Measurements from ENCODE around the gene STXBP1. TPM values are rescaled to one million over a fixed set of nuclear protein-coding genes. Genes with fewer than 3 reads are reported as not detected.

STXBP1 gene
- total RNA-seq, 1 experiment from 2014 or later, result 44.0 TPM

- peak overlapping the region; percentile 92; the same call in 1 of the 2 replicates for H3K4me3 ChIP-seq
- H3K4me2 ChIP-seq, result peak overlapping the region; percentile 97
- H3K9me3 ChIP-seq (ENCODE audit: insufficient read depth, low read depth), result no peaks in the 10 kb centered on the region
- H3K4me1 ChIP-seq (replicated peaks; ENCODE audit: insufficient read depth), result peaks cover 10% of the 10 kb centered on the region
- intact Hi-C loops (cut with micrococcal nuclease; ENCODE audit: unreplicated experiment), result no loop called here
- H2AFZ ChIP-seq, result no peak overlapping the region; the same call in 1 of the 2 replicates
- no peaks in the 10 kb centered on the region for H3K36me3 ChIP-seq (ENCODE audit: low read depth)
- H3K27me3 ChIP-seq (ENCODE audit: insufficient read depth, low read depth), result no peaks in the 10 kb centered on the region
- no peak overlapping the region for H3K27ac ChIP-seq
- no peaks in the 10 kb centered on the region for H3K9me2 ChIP-seq (ENCODE audit: insufficient read depth)
- no peak for DNase-seq
- peaks cover 10% of the 10 kb centered on the region; the same call in 1 of the 2 replicates for H3K79me2 ChIP-seq (ENCODE audit: low read depth)
- no peak for TF ChIP-seq EZH2 (IDR thresholded peaks at IDR 0.05; ENCODE audit: low read depth)
- TF ChIP-seq, protein P1, sequence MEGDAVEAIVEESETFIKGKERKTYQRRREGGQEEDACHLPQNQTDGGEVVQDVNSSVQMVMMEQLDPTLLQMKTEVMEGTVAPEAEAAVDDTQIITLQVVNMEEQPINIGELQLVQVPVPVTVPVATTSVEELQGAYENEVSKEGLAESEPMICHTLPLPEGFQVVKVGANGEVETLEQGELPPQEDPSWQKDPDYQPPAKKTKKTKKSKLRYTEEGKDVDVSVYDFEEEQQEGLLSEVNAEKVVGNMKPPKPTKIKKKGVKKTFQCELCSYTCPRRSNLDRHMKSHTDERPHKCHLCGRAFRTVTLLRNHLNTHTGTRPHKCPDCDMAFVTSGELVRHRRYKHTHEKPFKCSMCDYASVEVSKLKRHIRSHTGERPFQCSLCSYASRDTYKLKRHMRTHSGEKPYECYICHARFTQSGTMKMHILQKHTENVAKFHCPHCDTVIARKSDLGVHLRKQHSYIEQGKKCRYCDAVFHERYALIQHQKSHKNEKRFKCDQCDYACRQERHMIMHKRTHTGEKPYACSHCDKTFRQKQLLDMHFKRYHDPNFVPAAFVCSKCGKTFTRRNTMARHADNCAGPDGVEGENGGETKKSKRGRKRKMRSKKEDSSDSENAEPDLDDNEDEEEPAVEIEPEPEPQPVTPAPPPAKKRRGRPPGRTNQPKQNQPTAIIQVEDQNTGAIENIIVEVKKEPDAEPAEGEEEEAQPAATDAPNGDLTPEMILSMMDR (conservative IDR thresholded peaks at IDR 0.05), result no peak
- POLR2A ChIA-PET (ENCODE audit: unreplicated experiment), result interaction anchor here (0.6 kb wide), 1 partner anchor 292 kb away, joined by 4 read pairs; the partner anchor contains the start of gene ZNF79
- H4K20me1 ChIP-seq (ENCODE audit: insufficient read depth), result peaks cover 11% of the 10 kb centered on the region; the same call in 1 of the 2 replicates
- H3F3A ChIP-seq (ENCODE audit: insufficient read depth, low read depth), result peaks cover 9% of the 10 kb centered on the region; the same call in 1 of the 2 replicates
- CTCF ChIA-PET, result no interaction called here
- no TSS peak for BruUV-seq (replicated peaks)
Measured at GRCh38 chr9:127716412-127716811, 104.3 kb downstream of the STXBP1 start.

GRCh38 chr9:127717766-127718165 lies 105.7 kb downstream of the STXBP1 start:
- Histone ChIP-seq H3K9me2 (ENCODE audit: insufficient read depth) (no peaks in the 10 kb centered on the region), H4K20me1 (ENCODE audit: insufficient read depth) (peaks cover 11% of the 10 kb centered on the region; the same call in 1 of the 2 replicates), H3K27ac (no peak overlapping the region), H3K79me2 (ENCODE audit: low read depth) (peaks cover 10% of the 10 kb centered on the region; the same call in 1 of the 2 replicates), H3K4me1 (replicated peaks; ENCODE audit: insufficient read depth) (peaks cover 20% of the 10 kb centered on the region), H3F3A (ENCODE audit: insufficient read depth, low read depth) (peaks cover 16% of the 10 kb centered on the region), H3K27me3 (ENCODE audit: insufficient read depth, low read depth) (no peaks in the 10 kb centered on the region), H3K4me2 (no peak overlapping the region), H3K4me3 (no peak overlapping the region), H2AFZ (no peak overlapping the region), H3K36me3 (ENCODE audit: low read depth) (no peaks in the 10 kb centered on the region), H3K9me3 (ENCODE audit: insufficient read depth, low read depth) (no peaks in the 10 kb centered on the region)
- DNase-seq, result no peak
- intact Hi-C loops (cut with micrococcal nuclease; ENCODE audit: unreplicated experiment), result no loop called here
- TF ChIP-seq, protein P1 (conservative IDR thresholded peaks at IDR 0.05), result no peak
- no peak for TF ChIP-seq EZH2 (IDR thresholded peaks at IDR 0.05; ENCODE audit: low read depth)
- CTCF ChIA-PET, result no interaction called here
- POLR2A ChIA-PET (ENCODE audit: unreplicated experiment), result no interaction called here
- BruUV-seq (replicated peaks), result no TSS peak

GRCh38 chr9:127720031-127720864 lies 108.2 kb downstream of the STXBP1 start:
- H3K4me3 ChIP-seq, result no peak overlapping the region
- ChIA-PET POLR2A (ENCODE audit: unreplicated experiment) (interaction anchor here (0.7 kb wide), 1 partner anchor 78 kb away, joined by 14 read pairs; no protein-coding TSS in a partner anchor), CTCF (no interaction called here)
- no peak overlapping the region for H3K27ac ChIP-seq
- H3K79me2 ChIP-seq (ENCODE audit: low read depth), result no peaks in the 10 kb centered on the region
- intact Hi-C loops (cut with micrococcal nuclease; ENCODE audit: unreplicated experiment), result loop anchor here (5.0 to 10.0 kb wide), 2 partner anchors 108 to 495 kb away; partner anchors contain the start of gene STXBP1
- H3K9me3 ChIP-seq (ENCODE audit: insufficient read depth, low read depth), result no peaks in the 10 kb centered on the region
- TF ChIP-seq EZH2 (IDR thresholded peaks at IDR 0.05; ENCODE audit: low read depth), result no peak
- TF ChIP-seq, protein P1 (conservative IDR thresholded peaks at IDR 0.05), result no peak
- BruUV-seq (replicated peaks), result no TSS peak
- no peak overlapping the region for H2AFZ ChIP-seq
- H3K4me1 ChIP-seq (replicated peaks; ENCODE audit: insufficient read depth), result peaks cover 16% of the 10 kb centered on the region
- H3K4me2 ChIP-seq, result no peak overlapping the region
- no peaks in the 10 kb centered on the region for H3K9me2 ChIP-seq (ENCODE audit: insufficient read depth)
- no peaks in the 10 kb centered on the region for H3K36me3 ChIP-seq (ENCODE audit: low read depth)
- DNase-seq, result no peak
- H3K27me3 ChIP-seq (ENCODE audit: insufficient read depth, low read depth), result no peaks in the 10 kb centered on the region
- H4K20me1 ChIP-seq (ENCODE audit: insufficient read depth), result no peaks in the 10 kb centered on the region
- peaks cover 27% of the 10 kb centered on the region for H3F3A ChIP-seq (ENCODE audit: insufficient read depth, low read depth)
